OCI-LY1 (cell line): ENCODE measurements around the gene TRNP1.

ENCODE experiments used
- H2AFZ ChIP-seq: fragments of 200-600 bp; sonication (generic), shearing (Covaris generic); 2 replicates; pipeline ENCODE4 v1.6.0; 2014; ENCODE audit warnings: antibody characterized with exemption, mild to moderate bottlenecking, low read length
- H3F3A ChIP-seq: fragments of 200-600 bp; sonication (generic), shearing (Covaris generic); 2 replicates; pipeline ENCODE4 v1.6.0; 2014; ENCODE audit warnings: mild to moderate bottlenecking, antibody characterized with exemption, low read length, moderate library complexity; ENCODE audit not compliant: insufficient read depth
- H3K27ac ChIP-seq: fragments of 200-600 bp; sonication (generic); 2 replicates; pipeline ENCODE4 v1.5.1; 2014; ENCODE audit warnings: low read length, mixed run types, mild to moderate bottlenecking, low read depth; ENCODE audit not compliant: poor library complexity, severe bottlenecking
- H3K27me3 ChIP-seq: fragments of 200-600 bp; sonication (generic); 2 replicates; pipeline ENCODE4 v1.6.0; 2014; ENCODE audit warnings: antibody characterized with exemption, mild to moderate bottlenecking, low read length, moderate library complexity; ENCODE audit not compliant: insufficient read depth
- H3K36me3 ChIP-seq: fragments of 200-600 bp; sonication (generic); 2 replicates; pipeline ENCODE4 v1.6.1; 2014; ENCODE audit warnings: mild to moderate bottlenecking, antibody characterized with exemption, low read length, moderate library complexity, mixed read lengths; ENCODE audit not compliant: insufficient read depth
- H3K4me1 ChIP-seq: fragments of 200-600 bp; sonication (generic); 2 replicates; pipeline ENCODE4 v1.5.1; 2014; ENCODE audit warnings: mild to moderate bottlenecking, low read length, moderate library complexity; ENCODE audit not compliant: insufficient read depth, severe bottlenecking
- H3K4me2 ChIP-seq: fragments of 200-600 bp; sonication (generic), shearing (Covaris generic); 2 replicates; pipeline ENCODE4 v1.6.1; 2014; ENCODE audit warnings: low read length
- H3K4me3 ChIP-seq: fragments of 200-600 bp; sonication (generic); 2 replicates; pipeline ENCODE4 v1.5.1; 2014; ENCODE audit warnings: low read length, low read depth, mild to moderate bottlenecking, mixed read lengths; ENCODE audit not compliant: poor library complexity, severe bottlenecking
- H3K79me2 ChIP-seq: fragments of 200-600 bp; shearing (Covaris generic); 2 replicates; pipeline ENCODE4 v1.6.1; 2016; ENCODE audit warnings: mixed run types, low read length, mixed read lengths; ENCODE audit not compliant: insufficient read depth
- H3K9ac ChIP-seq: fragments of 200-600 bp; sonication (generic), shearing (Covaris generic); 2 replicates; pipeline ENCODE4 v1.6.1; 2014; ENCODE audit warnings: mild to moderate bottlenecking, low read length, mixed read lengths
- H3K9me2 ChIP-seq: fragments of 200-600 bp; sonication (generic), shearing (Covaris generic); 2 replicates; pipeline ENCODE4 v1.6.1; 2014; ENCODE audit warnings: low read depth, mild to moderate bottlenecking, low read length, mixed read lengths
- H3K9me3 ChIP-seq: fragments of 200-600 bp; shearing (Covaris generic); 2 replicates; pipeline ENCODE4 v1.6.1; 2014; ENCODE audit warnings: low read length, mixed read lengths
- H4K20me1 ChIP-seq: fragments of 200-600 bp; sonication (generic), shearing (Covaris generic); 2 replicates; pipeline ENCODE4 v1.6.0; 2016; ENCODE audit warnings: mild to moderate bottlenecking, low read length; ENCODE audit not compliant: insufficient read depth
- CTCF ChIP-seq: fragments of 200-600 bp; sonication (generic), shearing (Covaris generic); IDR thresholded peaks from 2 replicates; pipeline ENCODE4 v1.5.1; 2017; ENCODE audit warnings: mild to moderate bottlenecking, antibody characterized with exemption, low read length, moderate library complexity, mixed read lengths
- EZH2 ChIP-seq: fragments of 200-600 bp; sonication (generic), shearing (Covaris generic); IDR thresholded peaks from 2 replicates; pipeline ENCODE4 v1.8.0; 2017; ENCODE audit warnings: borderline replicate concordance, mixed run types, mild to moderate bottlenecking, antibody characterized with exemption, low read length, moderate library complexity, mixed read lengths

The TRNP1 gene

GRCh38 chr1:27032119-27032461 is 38.6 kb downstream of the TRNP1 start:
- Histone ChIP-seq H3K4me3 (no peak overlapping the region), H3K27me3 (peaks cover 18% of the 10 kb centered on the region), H3K4me2 (no peak overlapping the region), H2AFZ (no peak overlapping the region), H3K9me3 (no peaks in the 10 kb centered on the region), H3K9me2 (no peaks in the 10 kb centered on the region), H3F3A (no peaks in the 10 kb centered on the region), H3K4me1 (no peaks in the 10 kb centered on the region), H3K36me3 (no peaks in the 10 kb centered on the region), H3K9ac (no peak overlapping the region), H3K27ac (no peak overlapping the region), H3K79me2 (no peaks in the 10 kb centered on the region), H4K20me1 (no peaks in the 10 kb centered on the region)
- TF ChIP-seq EZH2 (no peak), CTCF (no peak)

GRCh38 chr1:27033043-27033746 is 39.7 kb downstream of the TRNP1 start:
- Histone ChIP-seq H3K36me3 (no peaks in the 10 kb centered on the region), H4K20me1 (no peaks in the 10 kb centered on the region), H3K9ac (no peak overlapping the region), H3K27ac (no peak overlapping the region), H3K27me3 (peaks cover 15% of the 10 kb centered on the region), H3F3A (no peaks in the 10 kb centered on the region), H2AFZ (no peak overlapping the region), H3K4me1 (no peaks in the 10 kb centered on the region), H3K4me2 (no peak overlapping the region), H3K9me3 (no peaks in the 10 kb centered on the region), H3K9me2 (no peaks in the 10 kb centered on the region), H3K4me3 (no peak overlapping the region), H3K79me2 (no peaks in the 10 kb centered on the region)
- TF ChIP-seq CTCF: no peak
- no peak for TF ChIP-seq EZH2

- no peaks in the 10 kb centered on the region for H3K79me2 ChIP-seq
- no peak overlapping the region for H2AFZ ChIP-seq
- no peaks in the 10 kb centered on the region for H3K4me1 ChIP-seq
- no peak overlapping the region for H3K4me2 ChIP-seq
- no peaks in the 10 kb centered on the region for H3F3A ChIP-seq
- no peaks in the 10 kb centered on the region for H3K9me3 ChIP-seq
- H3K27me3 ChIP-seq: peaks cover 15% of the 10 kb centered on the region
- no peak overlapping the region for H3K4me3 ChIP-seq
- H3K27ac ChIP-seq: no peak overlapping the region
- H4K20me1 ChIP-seq: no peaks in the 10 kb centered on the region
- TF ChIP-seq EZH2 (no peak), CTCF (no peak)
- no peaks in the 10 kb centered on the region for H3K9me2 ChIP-seq
- H3K9ac ChIP-seq: no peak overlapping the region
- no peaks in the 10 kb centered on the region for H3K36me3 ChIP-seq
Measured at GRCh38 chr1:27035344-27035743, 41.9 kb downstream of the TRNP1 start.
